Left forelimb (tissue), 1 donor: ENCODE measurements around the gene C11orf87.

Experiments used
- DNase-seq: peaks from one replicate; pipeline ENCODE4 v3.0.0-alpha.2; 2018; ENCODE audit warnings: low spot score

Gene C11orf87

DNA sequence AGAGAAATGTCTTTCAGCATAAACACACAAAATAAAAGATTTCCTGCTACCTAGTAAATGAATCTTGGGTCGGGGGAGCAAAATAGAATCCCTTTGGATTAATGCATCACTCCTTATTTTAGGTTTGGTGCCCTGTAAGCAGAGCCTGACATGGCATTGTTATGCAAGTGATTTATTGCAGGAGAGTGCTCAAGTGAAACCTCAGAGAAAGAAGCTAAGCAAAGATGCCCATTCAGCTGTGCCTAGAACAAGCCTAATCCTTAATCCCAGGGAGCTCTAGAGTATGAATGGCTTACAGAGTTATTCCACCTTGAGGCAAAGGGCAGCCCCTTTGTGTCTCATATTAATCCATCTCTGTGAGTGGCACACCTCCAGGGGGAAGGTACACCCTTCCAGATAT, 21.1 kb downstream of the C11orf87 start:
- no peak for DNase-seq

GRCh38 chr11:109454857-109455256, 32.9 kb downstream of the C11orf87 start:
- DNase-seq, result no peak
